ENCODE results near the gene GMPR.

Gene GMPR

DNA sequence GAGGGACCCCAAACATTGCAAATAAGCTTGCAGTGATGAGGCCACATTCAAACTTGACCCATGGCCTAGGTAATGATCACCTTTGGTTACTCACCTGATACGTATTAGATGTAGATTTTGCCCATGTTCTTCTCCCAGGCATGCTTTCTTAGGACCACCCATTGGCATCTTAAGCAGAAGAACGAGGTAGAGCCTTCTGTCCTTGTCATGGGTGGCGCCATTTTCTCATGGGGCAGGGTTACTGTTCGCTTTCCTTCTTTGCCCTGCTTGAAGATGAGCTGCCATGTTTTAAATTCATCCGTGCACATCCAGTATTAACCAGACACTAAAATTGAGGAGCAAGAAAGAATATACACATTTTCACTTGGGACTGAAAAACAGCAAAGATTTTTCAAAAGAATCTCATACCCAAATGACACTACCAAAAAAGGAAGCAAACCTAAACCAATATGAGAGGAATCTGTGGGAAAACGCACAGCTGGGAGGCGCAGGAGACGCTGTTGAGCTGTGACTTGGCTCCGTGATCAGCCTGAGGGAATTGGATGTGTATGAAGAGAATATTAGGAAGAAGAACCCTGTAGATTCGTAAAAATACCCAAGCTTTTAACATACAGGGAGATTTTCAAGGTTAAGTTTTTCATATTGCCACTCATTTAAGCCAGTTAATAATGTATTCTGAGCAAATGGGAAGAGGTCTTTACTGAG is 36.6 kb downstream of the GMPR start:
- no peak for DNase-seq

DNA sequence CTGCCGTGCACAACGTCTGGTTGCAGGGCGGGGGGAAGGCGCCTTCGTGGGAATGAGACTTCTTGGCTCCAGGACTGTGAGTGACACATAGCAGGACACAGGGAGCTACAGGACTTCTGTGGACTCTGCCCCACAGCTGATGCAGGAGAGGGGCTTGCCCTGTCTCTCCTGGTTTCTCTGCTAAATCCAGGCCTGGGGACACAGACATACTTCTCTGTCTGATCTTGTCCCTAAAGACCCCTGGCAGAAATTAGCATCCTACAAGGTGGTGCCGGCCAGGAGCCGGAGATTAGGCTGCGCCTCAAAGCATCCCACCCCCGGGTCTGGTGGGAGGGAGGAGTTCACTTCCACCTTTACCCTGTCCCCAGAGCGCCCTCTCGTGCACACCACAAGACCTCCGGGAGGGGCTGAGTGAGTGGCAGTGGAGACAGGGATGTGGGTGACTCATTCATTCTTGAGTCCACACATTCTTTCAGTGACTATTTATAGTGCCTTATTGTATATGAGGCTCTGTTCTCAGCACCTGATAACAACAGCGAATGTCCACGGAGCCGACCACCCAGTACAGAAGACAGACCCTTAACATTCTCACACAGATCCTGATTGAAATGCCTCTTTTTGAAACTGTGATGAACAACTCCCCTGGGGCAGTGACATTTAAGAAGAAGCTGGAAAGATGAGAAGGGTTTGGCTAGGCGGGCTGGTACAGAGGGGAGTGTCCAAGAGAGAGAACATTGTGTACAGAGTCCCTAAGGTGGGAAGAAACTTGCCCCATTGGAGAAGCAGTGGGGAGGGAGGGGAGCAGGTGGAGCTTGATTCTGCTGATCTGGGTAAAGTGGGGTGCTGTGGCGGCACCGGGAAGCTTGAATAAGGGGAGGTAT is 39.0 kb downstream of the GMPR start:
- DNase-seq, result no peak

DNA sequence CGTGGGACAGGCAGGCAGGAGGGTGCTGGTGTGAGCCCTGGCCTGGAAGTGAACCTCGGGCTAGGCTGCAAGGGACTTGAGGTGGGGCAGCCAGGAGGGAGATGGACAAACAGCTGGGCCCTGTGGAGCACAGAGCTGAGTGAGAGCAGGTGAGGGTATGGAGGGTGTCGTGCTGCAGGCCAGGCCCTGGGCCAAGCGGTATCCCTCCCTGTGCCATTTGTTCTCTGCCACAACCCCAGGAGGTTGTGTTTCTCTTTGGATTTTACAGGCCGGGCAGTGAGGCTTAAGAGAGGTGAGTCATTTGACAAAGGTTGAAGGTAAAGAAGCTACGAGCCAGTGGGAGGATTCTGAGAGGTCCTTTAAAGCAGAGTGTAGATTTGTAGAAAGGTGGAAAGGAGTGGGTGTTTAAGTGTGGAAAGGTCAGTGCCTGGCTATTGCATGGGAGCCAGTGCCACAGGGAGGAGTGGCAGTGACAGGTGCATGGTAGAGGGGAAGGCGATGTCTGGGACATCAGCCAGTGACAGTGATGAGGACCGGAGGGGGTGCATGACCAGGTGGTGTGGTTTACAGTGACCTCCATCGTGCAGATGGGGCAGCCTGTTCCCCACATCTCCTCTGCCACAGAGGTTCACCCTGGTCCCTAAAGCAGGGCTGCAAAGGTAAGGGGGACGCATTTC is 39.8 kb downstream of the GMPR start:
- DNase-seq, result no peak

DNA sequence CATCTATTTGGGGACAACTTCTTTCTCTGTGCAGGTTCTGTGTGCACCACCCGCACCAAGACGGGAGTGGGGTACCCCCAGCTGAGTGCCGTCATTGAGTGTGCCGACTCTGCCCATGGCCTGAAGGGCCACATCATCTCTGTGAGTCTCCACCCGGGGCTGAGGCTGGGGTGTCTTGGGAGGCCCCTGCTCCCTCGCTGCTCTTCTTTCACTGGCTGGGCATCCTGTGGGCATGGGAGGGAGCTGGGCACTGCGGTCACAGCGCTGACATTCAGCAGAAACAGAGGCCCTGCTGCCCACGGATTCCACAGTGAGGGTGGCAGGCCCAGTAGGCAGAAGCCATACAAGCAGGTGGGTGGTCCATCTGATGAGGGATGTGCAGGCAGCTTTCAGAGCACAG is 40.4 kb downstream of the GMPR start:
- DNase-seq, result no peak

DNA sequence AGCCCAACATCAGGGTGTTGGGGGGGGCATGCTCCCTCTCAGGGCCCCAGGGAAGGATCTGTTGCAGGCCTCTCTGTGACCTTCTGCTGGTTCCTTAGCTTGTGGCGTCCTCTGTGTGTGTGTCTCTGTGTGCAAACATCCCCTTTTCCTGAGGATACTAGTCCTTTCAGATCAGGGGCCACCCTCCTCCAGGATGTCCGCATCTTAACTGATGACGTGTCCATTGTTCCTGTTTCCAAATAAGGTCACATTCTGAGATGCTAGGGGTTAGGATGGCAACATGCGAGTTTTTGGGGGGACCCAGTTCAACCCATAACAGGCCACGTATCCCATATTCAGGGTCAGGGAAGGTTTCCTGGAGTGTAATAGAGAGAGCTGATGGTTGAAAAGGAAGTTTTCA is 40.9 kb downstream of the GMPR start:
- no peak for DNase-seq

GRCh38 chr6:16282370-16282769 is 44.0 kb downstream of the GMPR start:
- DNase-seq, result no peak

DNA sequence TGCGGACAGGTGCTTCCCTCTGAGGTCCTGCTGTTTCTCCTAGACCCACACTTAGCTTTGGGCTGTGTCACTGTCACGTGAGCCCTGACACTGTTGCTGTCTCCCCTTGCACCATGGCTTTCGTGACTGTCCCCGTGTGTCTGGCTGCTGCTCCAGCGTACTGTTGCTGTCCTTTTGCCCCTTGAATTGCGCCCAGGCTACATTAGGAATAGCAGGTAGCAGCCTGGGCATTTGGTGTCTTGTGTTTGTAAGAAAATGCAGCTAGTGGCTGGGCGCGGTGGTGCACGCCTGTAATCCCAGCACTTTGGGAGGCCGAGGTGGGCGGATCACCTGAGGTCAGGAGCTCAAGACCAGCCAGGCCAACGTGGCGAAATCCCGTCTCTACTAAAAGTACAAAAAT is 46.1 kb downstream of the GMPR start:
- DNase-seq, result no peak

- DNase-seq, result no peak
These were observed 47.2 kb downstream of the GMPR start for GRCh38 chr6:16285467-16286150.

DNA sequence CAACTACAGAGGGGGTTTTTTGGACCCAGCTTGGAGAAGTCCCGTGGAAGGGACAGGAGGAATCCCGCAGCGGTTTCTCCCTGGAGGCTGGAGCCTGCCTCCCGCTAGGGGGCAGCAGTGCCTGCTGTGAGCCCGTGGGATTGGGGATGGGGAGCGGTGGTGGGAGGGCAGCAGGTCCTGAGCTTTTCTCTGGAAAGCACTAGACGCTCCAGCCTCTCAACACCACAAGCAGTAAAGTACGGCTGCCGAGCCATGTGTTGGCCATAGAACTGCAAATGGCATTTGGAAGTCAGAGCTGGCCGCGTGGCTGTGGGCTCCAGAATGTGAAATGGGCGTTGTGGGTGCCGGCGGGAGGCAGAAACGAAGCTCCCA is 47.8 kb downstream of the GMPR start:
- no peak for DNase-seq

- DNase-seq, result no peak
These were observed 49.8 kb downstream of the GMPR start for GRCh38 chr6:16288163-16288562.

GRCh38 chr6:16291739-16292138 is 53.4 kb downstream of the GMPR start:
- DNase-seq, result no peak

GRCh38 chr6:16292432-16292831 is 54.0 kb downstream of the GMPR start:
- DNase-seq, result no peak

DNA sequence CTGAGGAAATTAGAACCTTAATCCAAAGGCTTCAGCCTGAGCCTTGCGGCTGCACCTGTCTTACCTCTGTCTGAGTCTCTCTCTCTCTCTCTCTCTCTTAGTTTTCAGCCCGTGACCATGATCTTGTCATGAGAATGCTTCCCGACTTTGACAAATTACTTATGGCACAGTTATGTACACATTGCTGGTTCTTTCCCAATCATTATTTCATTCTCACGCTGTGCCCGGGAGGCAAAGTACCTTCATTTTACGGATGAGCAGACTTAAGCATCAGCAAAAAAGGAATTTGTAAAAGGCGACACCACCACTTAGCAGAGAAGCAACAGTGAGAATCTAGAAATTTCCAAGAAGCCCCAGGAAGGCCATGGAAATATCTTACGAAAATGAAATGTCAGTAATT is 54.6 kb downstream of the GMPR start:
- DNase-seq, result no peak

DNA sequence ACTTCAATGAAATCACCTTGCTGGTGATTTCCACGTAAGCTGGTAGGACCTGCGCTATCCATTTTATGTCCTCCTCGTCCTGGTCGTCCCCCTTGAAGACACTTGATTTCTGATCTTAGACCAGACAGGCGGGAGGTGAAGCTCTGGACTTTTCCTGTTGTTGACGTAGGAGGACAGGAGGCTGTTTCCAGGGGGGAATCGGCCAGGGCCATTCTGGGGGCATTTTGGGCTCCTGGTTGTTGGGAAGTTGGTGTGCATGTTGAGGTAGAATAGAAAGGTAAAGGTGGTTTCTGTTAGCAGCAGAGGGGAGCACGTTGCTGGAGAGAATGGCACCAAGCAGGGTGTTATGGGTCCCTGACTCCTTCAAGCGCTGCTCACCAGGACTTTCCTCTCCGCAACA is 56.0 kb downstream of the GMPR start:
- DNase-seq, result no peak

- DNase-seq, result no peak
These were observed 56.7 kb downstream of the GMPR start for GRCh38 chr6:16295060-16295459.

DNA sequence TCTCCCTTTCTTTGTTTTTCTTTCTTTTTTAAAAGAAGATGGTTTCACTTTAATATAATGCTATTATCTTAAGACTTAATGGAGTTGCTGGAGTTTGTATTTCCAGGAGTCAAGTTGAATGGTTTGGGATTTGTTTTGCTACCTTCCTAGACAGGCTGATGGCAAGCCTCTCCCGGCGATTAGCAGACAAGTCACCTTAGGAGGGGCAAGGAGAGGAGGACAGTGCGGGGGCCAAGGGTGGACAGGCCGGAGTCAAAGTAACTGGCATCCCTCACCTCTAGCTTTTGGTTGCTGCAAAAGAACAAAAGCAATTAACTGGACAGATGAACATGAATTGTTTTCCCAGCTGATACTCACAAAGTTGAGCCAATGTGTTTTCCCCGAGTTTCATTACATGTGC is 57.1 kb downstream of the GMPR start:
- no peak for DNase-seq

GRCh38 chr6:16296061-16296670 is 57.8 kb downstream of the GMPR start:
- no peak for DNase-seq

DNA sequence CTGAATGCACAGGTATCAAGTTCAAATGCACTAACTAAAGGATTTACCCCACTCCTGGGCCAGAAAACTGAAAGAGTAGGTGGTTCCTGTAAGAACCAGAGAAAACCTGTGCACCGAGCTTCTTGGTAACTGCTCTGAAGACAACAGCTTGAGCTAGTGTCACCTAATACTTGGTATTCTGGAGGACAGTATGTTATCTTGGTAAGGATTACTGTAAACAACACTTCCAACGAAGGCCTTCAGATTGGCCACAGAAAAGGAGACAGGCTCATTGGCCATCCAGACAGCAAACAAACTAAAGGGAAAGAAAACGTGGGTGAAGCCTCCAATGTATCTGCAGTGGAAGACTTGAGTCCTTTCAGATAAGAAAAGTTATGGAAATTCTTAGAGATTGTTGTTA is 61.5 kb downstream of the GMPR start:
- DNase-seq, result no peak

GRCh38 chr6:16301511-16301910 is 63.1 kb downstream of the GMPR start:
- DNase-seq, result no peak

DNA sequence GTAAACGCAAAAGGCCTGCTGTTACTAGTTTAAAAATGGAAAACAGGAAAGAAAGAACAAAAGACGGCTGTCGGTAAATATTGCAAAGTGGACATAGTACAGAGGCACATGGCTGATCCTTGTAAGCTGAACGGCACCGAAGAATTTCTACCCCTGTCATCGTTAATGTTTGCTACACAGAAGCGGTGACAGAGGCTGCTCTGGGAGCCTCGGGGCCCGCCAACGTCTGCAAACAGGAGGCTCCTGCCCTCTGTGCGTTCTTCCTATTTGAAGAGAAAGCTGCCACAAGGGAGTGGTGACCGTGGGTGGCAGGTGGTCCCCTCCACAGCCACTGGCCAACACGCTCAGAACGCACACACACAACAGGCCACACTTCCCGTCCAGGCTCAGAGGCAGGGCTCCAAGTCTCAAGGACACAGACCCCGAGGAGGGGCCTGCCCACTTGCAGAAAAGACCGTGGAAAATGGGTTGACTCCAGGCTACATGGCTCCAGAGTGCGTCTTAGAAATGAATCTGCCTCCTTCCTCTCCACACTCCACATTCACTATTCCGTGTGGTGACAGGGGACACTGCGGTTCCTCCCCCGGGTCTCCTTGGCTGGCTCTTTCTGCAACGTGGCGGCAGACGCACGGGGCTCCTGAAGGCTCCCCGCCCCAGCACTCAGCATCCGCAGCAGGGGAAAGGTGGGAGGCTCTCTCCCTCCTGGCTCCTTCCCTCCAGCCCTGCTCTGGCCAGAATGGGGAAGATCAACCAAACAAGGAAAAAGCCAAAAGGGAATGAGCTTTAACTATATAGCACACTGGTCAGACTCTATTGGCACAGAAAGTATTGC is 64.5 kb downstream of the GMPR start:
- DNase-seq, result no peak

DNA sequence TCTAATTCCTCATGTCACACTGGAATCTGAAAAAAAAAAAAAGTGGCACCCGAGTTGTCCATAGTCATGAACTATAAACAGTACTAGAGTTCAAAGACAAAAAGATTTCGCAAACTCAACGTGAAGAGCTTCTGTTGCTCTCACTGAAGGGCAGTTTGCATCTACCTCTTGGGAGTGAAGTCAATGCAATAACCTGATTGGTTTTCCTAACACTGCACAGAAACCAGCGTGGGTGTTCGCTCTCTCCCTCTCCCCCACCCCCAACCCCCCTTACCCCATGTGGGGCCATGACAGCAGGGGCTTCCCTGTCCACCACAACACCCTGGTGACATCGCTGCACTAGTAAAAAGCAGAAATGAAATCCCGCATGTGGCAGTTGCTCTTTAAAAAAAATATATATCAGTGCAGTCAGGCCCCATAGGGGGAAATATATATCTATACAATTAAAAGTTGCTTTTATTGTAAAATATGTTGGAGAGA is 66.9 kb downstream of the GMPR start:
- no peak for DNase-seq

DNA sequence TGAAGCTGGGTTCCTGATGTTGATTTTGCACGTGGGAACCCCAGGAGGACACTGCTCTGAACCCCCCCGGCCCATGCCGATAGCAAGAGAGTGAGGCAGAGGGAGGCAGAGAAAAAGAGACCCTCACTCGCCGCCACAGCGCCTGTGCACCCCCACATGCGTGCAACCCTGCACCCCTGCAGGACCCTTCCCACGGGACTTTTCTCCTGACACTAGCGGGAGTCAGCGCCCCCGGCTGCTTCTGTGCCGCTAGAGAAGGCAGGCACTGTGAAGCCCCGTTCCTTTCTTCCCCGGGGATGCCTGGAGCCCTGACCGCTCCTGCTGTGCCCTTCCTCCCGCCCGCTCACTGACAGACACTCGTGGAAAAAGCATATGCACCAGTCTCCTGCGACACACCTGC is 67.4 kb downstream of the GMPR start:
- DNase-seq, result no peak

All from activated T-cell treated with anti-CD3 and anti-CD28 coated beads for 4 hours (primary cell).